H1 (cell line): ENCODE data around the gene AMBP. TPM values are rescaled to one million over a fixed set of nuclear protein-coding genes. Genes with fewer than 3 reads are reported as not detected.

Source experiments
- CTCF ChIA-PET: fragments of 300-600 bp; sonication (Branson Sonifier 250); formaldehyde crosslinking; loops from one replicate; lab custom pipeline; 2021; ENCODE audit not compliant: partially characterized antibody; lab: Charles Lee
- POLR2A ChIA-PET: fragments of 300-600 bp; sonication (Branson Sonifier 250); formaldehyde crosslinking; loops from one replicate; lab custom pipeline; 2021; ENCODE audit warnings: inconsistent platforms; ENCODE audit not compliant: partially characterized antibody; lab: Charles Lee
- DNase-seq, 2 experiments: peaks; one replicate each; pipeline versions ENCODE4 v3.0.0 to v3.0.0-alpha.2; 2010 to 2022; ENCODE audit warnings: low spot score in 2 of 2, low read depth in 1 of 2, mixed read lengths in 1 of 2
- FAIRE-seq: peaks from 2 replicates; lab custom pipeline; 2011; peaks lifted over from hg19 to GRCh38; lab: Jason Lieb, UNC
- H2AFZ ChIP-seq: 2 replicates; pipeline ENCODE4 v1.8.1; 2012; ENCODE audit warnings: low read length, inconsistent platforms
- H2AK5ac ChIP-seq: 2 replicates; pipeline ENCODE4 v1.6.1; 2013; ENCODE audit warnings: low read depth, low read length
- H2BK120ac ChIP-seq: replicated peaks from 2 replicates; pipeline ENCODE3; 2013; ENCODE audit warnings: low read depth, low read length, inconsistent platforms
- H2BK12ac ChIP-seq: 2 replicates; pipeline ENCODE4 v1.6.1; 2013; ENCODE audit warnings: low read depth, low read length
- H2BK15ac ChIP-seq: 2 replicates; pipeline ENCODE4 v1.6.1; 2013; ENCODE audit warnings: low read length
- H2BK20ac ChIP-seq: 2 replicates; pipeline ENCODE4 v1.6.1; 2013; ENCODE audit warnings: low read length
- H2BK5ac ChIP-seq: 2 replicates; pipeline ENCODE4 v1.6.1; 2013; ENCODE audit warnings: low read depth, low read length
- H3K14ac ChIP-seq: 2 replicates; pipeline ENCODE4 v1.6.1; 2013; ENCODE audit warnings: inconsistent platforms; ENCODE audit not compliant: insufficient read length
- H3K18ac ChIP-seq: 2 replicates; pipeline ENCODE4 v1.6.1; 2013; ENCODE audit warnings: low read length; ENCODE audit errors: extremely low read depth
- H3K23ac ChIP-seq: 2 replicates; pipeline ENCODE4 v1.6.1; 2013; ENCODE audit warnings: inconsistent platforms; ENCODE audit not compliant: insufficient read length
- H3K23me2 ChIP-seq: 2 replicates; pipeline ENCODE4 v1.6.1; 2013; ENCODE audit warnings: low read depth, low read length
- H3K27ac ChIP-seq: 2 replicates; pipeline ENCODE4 v1.6.1; 2011; ENCODE audit warnings: low read depth, low read length, inconsistent platforms
- H3K27me3 ChIP-seq, 4 experiments: replicated peaks in 1 of 4; 1 replicate in 1 of 4; 2 replicates in 3 of 4; pipeline versions ENCODE4 v1.6.1 to v1.8.1; 2011 to 2013; ENCODE audit warnings: low read length in 3 of 4, mild to moderate bottlenecking in 3 of 4, inconsistent platforms in 2 of 4, mixed read lengths in 2 of 4, moderate library complexity in 1 of 4; ENCODE audit not compliant: control insufficient read depth in 3 of 4, insufficient read depth in 3 of 4; ENCODE audit errors: extremely low read depth in 1 of 4
- H3K36me3 ChIP-seq, 4 experiments: 2 replicates each; pipeline versions ENCODE4 v1.6.1 to v1.8.1; 2011 to 2013; ENCODE audit warnings: mild to moderate bottlenecking in 4 of 4, low read length in 3 of 4, moderate library complexity in 2 of 4, control low read depth in 1 of 4, inconsistent platforms in 1 of 4; ENCODE audit not compliant: insufficient read depth in 4 of 4, control insufficient read depth in 2 of 4
- H3K4ac ChIP-seq: replicated peaks from 2 replicates; pipeline ENCODE3; 2013; ENCODE audit warnings: low read length, low read depth, mixed read lengths, inconsistent platforms; ENCODE audit not compliant: insufficient read length
- H3K4me1 ChIP-seq, 4 experiments: replicated peaks in 1 of 4; 1 replicate in 1 of 4; 2 replicates in 3 of 4; pipeline versions ENCODE4 v1.6.1 to v1.8.1; 2011 to 2013; ENCODE audit warnings: low read length in 3 of 4, inconsistent platforms in 2 of 4, mixed read lengths in 1 of 4; ENCODE audit not compliant: insufficient read depth in 4 of 4, control insufficient read depth in 3 of 4
- H3K4me2 ChIP-seq, 2 experiments: 2 replicates each; pipeline versions ENCODE4 v1.6.1 to v1.8.1; 2011 to 2013; ENCODE audit warnings: low read depth in 2 of 2, low read length in 2 of 2, control low read depth in 1 of 2, inconsistent platforms in 1 of 2, mild to moderate bottlenecking in 1 of 2; ENCODE audit not compliant: insufficient read depth in 1 of 2
- H3K4me3 ChIP-seq, 4 experiments: fragments of 200-600, 300-600 bp in 1 of 4; sonication (generic), shearing (Covaris generic), sonication (Bioruptor Twin) in 1 of 4; 2 replicates each; pipeline versions ENCODE4 v1.5.1 to v1.8.1; 2011 to 2016; ENCODE audit warnings: low read length in 4 of 4, low read depth in 3 of 4, control low read depth in 2 of 4, inconsistent platforms in 2 of 4, mild to moderate bottlenecking in 2 of 4, mixed read lengths in 1 of 4, moderate library complexity in 1 of 4; ENCODE audit not compliant: insufficient read depth in 2 of 4; ENCODE audit errors: extremely low read depth in 1 of 4
- H3K56ac ChIP-seq: replicated peaks from 2 replicates; pipeline ENCODE3; 2013; ENCODE audit warnings: low read depth, mild to moderate bottlenecking, mixed read lengths, low read length, inconsistent platforms; ENCODE audit not compliant: insufficient read length
- H3K79me1 ChIP-seq: 2 replicates; pipeline ENCODE4 v1.6.1; 2013; ENCODE audit warnings: low read depth, low read length, control low read depth
- H3K79me2 ChIP-seq, 2 experiments: 2 replicates each; pipeline versions ENCODE4 v1.6.1 to v1.8.1; 2012 to 2013; ENCODE audit warnings: low read length in 2 of 2, mild to moderate bottlenecking in 2 of 2, inconsistent platforms in 1 of 2; ENCODE audit not compliant: insufficient read depth in 2 of 2, control insufficient read depth in 1 of 2
- H3K9ac ChIP-seq, 4 experiments: replicated peaks in 1 of 4; 1 replicate in 1 of 4; 2 replicates in 3 of 4; pipeline versions ENCODE4 v1.6.1 to v1.8.1; 2011 to 2013; ENCODE audit warnings: low read depth in 3 of 4, low read length in 3 of 4, control low read depth in 2 of 4, mild to moderate bottlenecking in 2 of 4, moderate library complexity in 2 of 4, inconsistent platforms in 1 of 4; ENCODE audit errors: extremely low read depth in 1 of 4
- H3K9me3 ChIP-seq, 2 experiments: 2 replicates each; pipeline versions ENCODE4 v1.6.1 to v1.8.1; 2012 to 2013; ENCODE audit warnings: mild to moderate bottlenecking in 2 of 2, moderate library complexity in 2 of 2, control low read depth in 1 of 2, inconsistent platforms in 1 of 2, low read depth in 1 of 2, low read length in 1 of 2, mixed read lengths in 1 of 2; ENCODE audit not compliant: insufficient read depth in 2 of 2
- H4K20me1 ChIP-seq, 2 experiments: replicated peaks in 1 of 2; 2 replicates each; pipeline versions ENCODE3 to v1.8.1; 2011 to 2013; ENCODE audit warnings: inconsistent platforms in 2 of 2, low read length in 2 of 2, mild to moderate bottlenecking in 1 of 2; ENCODE audit not compliant: insufficient read depth in 2 of 2, control insufficient read depth in 1 of 2
- H4K5ac ChIP-seq: 2 replicates; pipeline ENCODE4 v1.6.1; 2013; ENCODE audit warnings: low read length, low read depth, mixed read lengths, inconsistent platforms; ENCODE audit not compliant: insufficient read length
- H4K8ac ChIP-seq: 2 replicates; pipeline ENCODE4 v1.8.0; 2013; ENCODE audit warnings: mild to moderate bottlenecking, moderate library complexity, low read length, inconsistent platforms; ENCODE audit not compliant: insufficient read depth; ENCODE audit errors: extremely low read depth
- H4K91ac ChIP-seq: replicated peaks from 2 replicates; pipeline ENCODE3; 2013; ENCODE audit warnings: low read length, mixed read lengths, inconsistent platforms; ENCODE audit not compliant: insufficient read length
- ASH2L ChIP-seq: fragments of 200-600, 300-600 bp; sonication (generic); IDR thresholded peaks from one replicate; pipeline ENCODE4 v1.7.1; 2017; ENCODE audit warnings: low read length
- BACH1 ChIP-seq: IDR thresholded peaks from 2 replicates; pipeline ENCODE4 v1.6.1; 2012; ENCODE audit warnings: low read length, improper control_type of control experiment
- BCL11A ChIP-seq, 2 experiments: IDR thresholded peaks; one replicate each; pipeline ENCODE4 v1.6.1; 2011; ENCODE audit warnings: low read depth in 2 of 2, low read length in 2 of 2, mild to moderate bottlenecking in 2 of 2
- BRCA1 ChIP-seq: IDR thresholded peaks from 2 replicates; pipeline ENCODE4 v1.6.1; 2012; ENCODE audit warnings: low read depth, low read length, improper control_type of control experiment
- CBX5 ChIP-seq: fragments of 300-800, 300-1000 bp; sonication (generic); IDR thresholded peaks from 2 replicates; pipeline ENCODE4 v1.7.1; 2016; ENCODE audit warnings: antibody characterized with exemption, low read length, low read depth
- CREB1 ChIP-seq: IDR thresholded peaks from 2 replicates; pipeline ENCODE4 v1.6.1; 2012; ENCODE audit warnings: inconsistent platforms
- EZH2 ChIP-seq: fragments of 200-600 bp; sonication (generic); IDR thresholded peaks from 2 replicates; pipeline ENCODE4 v1.7.1; 2012; ENCODE audit warnings: low read depth, mild to moderate bottlenecking, moderate library complexity, low read length, inconsistent platforms; ENCODE audit not compliant: severe bottlenecking
- GABPA ChIP-seq: IDR thresholded peaks from 2 replicates; pipeline ENCODE4 v1.6.1; 2011; ENCODE audit warnings: mild to moderate bottlenecking, low read length, moderate library complexity, borderline replicate concordance; ENCODE audit not compliant: insufficient read depth
- KDM1A ChIP-seq: fragments of 200-600, 300-600 bp; sonication (generic); IDR thresholded peaks from 2 replicates; pipeline ENCODE4 v1.7.1; 2016; ENCODE audit warnings: mild to moderate bottlenecking, low read length, borderline replicate concordance
- KDM5A ChIP-seq: fragments of 200-600 bp; IDR thresholded peaks from 2 replicates; pipeline ENCODE4 v1.7.1; 2012; ENCODE audit warnings: mild to moderate bottlenecking, low read length, inconsistent platforms, mixed read lengths
- NANOG ChIP-seq: IDR thresholded peaks from 2 replicates; pipeline ENCODE4 v1.6.1; 2011; ENCODE audit warnings: low read length, low read depth, mild to moderate bottlenecking, inconsistent platforms; ENCODE audit not compliant: insufficient read depth, poor library complexity, severe bottlenecking
- POLR2A ChIP-seq, 2 experiments: IDR thresholded peaks; 1 replicate in 1 of 2; 2 replicates in 1 of 2; pipeline ENCODE4 v1.6.1; 2011; ENCODE audit warnings: low read depth in 2 of 2, low read length in 2 of 2, mild to moderate bottlenecking in 2 of 2; ENCODE audit errors: control extremely low read depth in 1 of 2
- SIX5 ChIP-seq: IDR thresholded peaks from 2 replicates; pipeline ENCODE4 v1.6.1; 2011; ENCODE audit warnings: mild to moderate bottlenecking, low read depth, low read length
- SP4 ChIP-seq: IDR thresholded peaks from 2 replicates; pipeline ENCODE4 v1.6.1; 2012; ENCODE audit warnings: low read length, inconsistent platforms
- TCF12 ChIP-seq: IDR thresholded peaks from 2 replicates; pipeline ENCODE4 v1.6.1; 2011; ENCODE audit warnings: low read depth, mild to moderate bottlenecking, low read length
- ZNF274 ChIP-seq: IDR thresholded peaks from 2 replicates; pipeline ENCODE4 v1.7.0; 2012; ENCODE audit warnings: low read length, borderline replicate concordance; ENCODE audit errors: extremely low read depth
- WGBS, 2 experiments: shearing (Covaris generic) in 1 of 2; methylation state at CpG; one replicate each; pipeline versions ENCODE4 v1.1.6 to v1.1.7; 2013 to 2015; ENCODE audit warnings: low lambda C conversion rate in 2 of 2, mixed read lengths in 2 of 2, inconsistent platforms in 1 of 2, low coverage in 1 of 2, missing lambda C conversion rate in 1 of 2; ENCODE audit not compliant: insufficient replicate concordance in 2 of 2, insufficient coverage in 1 of 2, insufficient read length in 1 of 2; ENCODE audit errors: extremely low coverage in 1 of 2, missing lambda C conversion rate in 1 of 2; 5-methylcytosine and 5-hydroxymethylcytosine counted together
- polyA plus RNA-seq, 7 experiments: library from polyadenylated mRNA; depleted of rRNA in 3 of 7; stranded (reverse) in 5 of 7; unstranded in 2 of 7; fragments of >200 nt in 5 of 7; fragments of 200-250 nt in 2 of 7; gene quantifications; 1 replicate in 5 of 7; 2 replicates in 1 of 7; 4 replicates in 1 of 7; pipeline versions ENCODE4 v1.2.1 to v1.2.3, GENCODE V29; 2011 to 2013; ENCODE audit warnings: missing spikeins in 2 of 7, mixed read lengths in 2 of 7
- total RNA-seq: library from RNA; stranded (reverse); fragmentation: NEBNext Ultra II Directional; extraction: Animal tissue kit (Norgen Biotek cat#: 25700); gene quantifications from 2 replicates; pipeline ENCODE4 v1.2.1, GENCODE V29; 2021

The AMBP gene
- total and polyA plus RNA-seq, 2 of the 8 experiments (the other 6 are each of a cell fraction or from before 2014, with no cell fraction given): 3.0 to 4.0 TPM

DNA sequence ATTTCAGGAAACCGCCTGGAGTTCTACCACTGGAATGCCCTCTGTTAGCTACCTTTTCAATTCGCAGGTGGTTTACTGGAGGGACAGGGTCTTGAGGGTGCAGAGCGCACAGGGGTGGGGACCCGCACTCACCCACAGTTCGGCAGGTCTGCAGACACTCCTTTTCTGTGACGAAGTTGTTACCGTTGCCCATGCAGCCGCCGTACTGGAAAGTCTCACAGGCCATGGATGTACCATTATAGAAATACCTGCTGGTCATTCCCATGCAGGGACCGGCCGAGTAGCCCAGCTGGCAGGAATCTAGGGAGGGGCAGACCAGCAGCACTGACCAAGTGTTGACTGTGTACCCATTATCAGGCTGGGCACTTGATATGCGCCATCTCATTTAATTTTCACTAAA, 16.8 kb downstream of the AMBP start:
- Histone ChIP-seq H3K23ac (no peak overlapping the region), H4K5ac (no peak overlapping the region), H2BK15ac (no peak overlapping the region), H4K91ac (no peak overlapping the region), H3K23me2 (no peaks in the 10 kb centered on the region), H3K9ac (no peak overlapping the region), H2BK12ac (no peak overlapping the region), H4K8ac (no peak overlapping the region), H3K27ac (no peak overlapping the region), H2BK5ac (no peak overlapping the region), H4K20me1 (no peaks in the 10 kb centered on the region)
- FAIRE-seq (no peak), DNase-seq (no peak)
- ChIA-PET POLR2A (no interaction called here), CTCF (interaction anchor here (1.0 to 2.5 kb wide), 3 partner anchors 10 to 98 kb away, joined by 3 to 9 read pairs (median 4); no protein-coding TSS in a partner anchor)
- TF ChIP-seq ZNF274: no peak
- TF ChIP-seq BRCA1: no peak
- TF ChIP-seq GABPA: no peak
- TF ChIP-seq EZH2: no peak
- no peak for TF ChIP-seq SP4
- TF ChIP-seq KDM1A: no peak
- no peak for TF ChIP-seq NANOG
- no peak for TF ChIP-seq BCL11A (IDR thresholded peaks at IDR 0.05; ENCODE audit: low read depth in 2 of 2, low read length in 2 of 2)
- no peak for TF ChIP-seq KDM5A
- TF ChIP-seq CREB1: no peak
- TF ChIP-seq BACH1: no peak
- TF ChIP-seq ASH2L: no peak
- TF ChIP-seq TCF12: no peak
- no peak for TF ChIP-seq CBX5
- TF ChIP-seq POLR2A (IDR thresholded peaks at IDR 0.05; ENCODE audit: control extremely low read depth in 1 of 2, low read depth in 2 of 2, low read length in 2 of 2): no peak
- no peak for TF ChIP-seq SIX5
- TF ChIP-seq, all 59 proteins: peak for 0
- Histone ChIP-seq H2BK20ac (no peak overlapping the region), H3K4ac (no peak overlapping the region), H2AK5ac (no peak overlapping the region), H3K56ac (no peak overlapping the region), H2BK120ac (no peak overlapping the region), H3K4me1 (no peaks in the 10 kb centered on the region), H3K18ac (no peak overlapping the region), H3K4me2 (no peak overlapping the region), H3K36me3 (no peaks in the 10 kb centered on the region), H2AFZ (no peak overlapping the region), H3K4me3 (no peak overlapping the region), H3K79me2 (no peaks in the 10 kb centered on the region), H3K14ac (no peak overlapping the region), H3K27me3 (no peaks in the 10 kb centered on the region), H3K9me3 (no peaks in the 10 kb centered on the region), H3K79me1 (no peaks in the 10 kb centered on the region)
- 93% methylated on average over 12 of the region's 12 CpGs; no CpG with 5 or more reads in 1 of the 2 experiments for WGBS, 2 experiments
